Measurements from ENCODE around the gene GALNT17.

GALNT17 gene

GRCh38 chr7:71498381-71498780 lies 366.4 kb downstream of the GALNT17 start:
- H3K36me3 ChIP-seq (ENCODE audit: control insufficient read depth, insufficient read depth, low read length): no peaks in the 10 kb centered on the region
- no peaks in the 10 kb centered on the region for H3K27me3 ChIP-seq (replicated peaks; ENCODE audit: control insufficient read depth, insufficient read depth, low read length)
- no peak overlapping the region for H3K4me3 ChIP-seq (replicated peaks; ENCODE audit: low read depth, low read length)
- TF ChIP-seq CTCF (IDR thresholded peaks at IDR 0.05; ENCODE audit: insufficient read depth, low read length, poor library complexity, severe bottlenecking): no peak
- DNase-seq (ENCODE audit: extremely low read depth, insufficient read length): no peak

GRCh38 chr7:71504697-71505441 lies 372.9 kb downstream of the GALNT17 start:
- no peak for TF ChIP-seq CTCF (IDR thresholded peaks at IDR 0.05; ENCODE audit: insufficient read depth, low read length, poor library complexity, severe bottlenecking)
- no peaks in the 10 kb centered on the region for H3K27me3 ChIP-seq (replicated peaks; ENCODE audit: control insufficient read depth, insufficient read depth, low read length)
- no peaks in the 10 kb centered on the region for H3K36me3 ChIP-seq (ENCODE audit: control insufficient read depth, insufficient read depth, low read length)
- H3K4me3 ChIP-seq (replicated peaks; ENCODE audit: low read depth, low read length): no peak overlapping the region
- no peak for DNase-seq (ENCODE audit: extremely low read depth, insufficient read length)

DNA sequence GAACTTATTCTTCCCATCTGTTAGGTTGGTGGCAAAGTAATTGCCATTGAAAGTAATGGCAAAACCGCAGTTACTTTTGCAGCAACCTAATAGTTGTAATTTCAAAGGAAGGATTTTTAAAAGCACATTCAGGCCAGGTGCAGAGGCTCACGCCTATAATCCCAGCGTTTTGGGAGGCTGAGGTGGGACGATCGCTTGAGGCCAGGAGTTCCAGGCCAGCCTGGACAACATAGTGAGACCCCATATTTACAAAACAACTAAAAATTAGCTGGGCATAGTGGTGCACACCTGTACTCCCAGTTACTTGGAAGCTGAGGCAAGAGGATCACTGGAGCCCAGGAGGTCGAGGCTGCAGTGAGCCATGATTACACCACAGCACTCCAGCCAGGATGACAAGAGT lies 374.9 kb downstream of the GALNT17 start:
- no peak for TF ChIP-seq CTCF (IDR thresholded peaks at IDR 0.05; ENCODE audit: insufficient read depth, low read length, poor library complexity, severe bottlenecking)
- Histone ChIP-seq H3K4me3 (replicated peaks; ENCODE audit: low read depth, low read length) (no peak overlapping the region), H3K36me3 (ENCODE audit: control insufficient read depth, insufficient read depth, low read length) (no peaks in the 10 kb centered on the region), H3K27me3 (replicated peaks; ENCODE audit: control insufficient read depth, insufficient read depth, low read length) (no peaks in the 10 kb centered on the region)
- DNase-seq (ENCODE audit: extremely low read depth, insufficient read length): no peak

GRCh38 chr7:71507680-71508602 lies 376.0 kb downstream of the GALNT17 start:
- DNase-seq (ENCODE audit: extremely low read depth, insufficient read length): no peak
- H3K4me3 ChIP-seq (replicated peaks; ENCODE audit: low read depth, low read length): no peak overlapping the region
- no peak for TF ChIP-seq CTCF (IDR thresholded peaks at IDR 0.05; ENCODE audit: insufficient read depth, low read length, poor library complexity, severe bottlenecking)

GRCh38 chr7:71509381-71509780 lies 377.4 kb downstream of the GALNT17 start:
- DNase-seq (ENCODE audit: extremely low read depth, insufficient read length): no peak
- H3K4me3 ChIP-seq (replicated peaks; ENCODE audit: low read depth, low read length): no peak overlapping the region
- H3K27me3 ChIP-seq (replicated peaks; ENCODE audit: control insufficient read depth, insufficient read depth, low read length): no peaks in the 10 kb centered on the region
- no peak for TF ChIP-seq CTCF (IDR thresholded peaks at IDR 0.05; ENCODE audit: insufficient read depth, low read length, poor library complexity, severe bottlenecking)
- H3K36me3 ChIP-seq (ENCODE audit: control insufficient read depth, insufficient read depth, low read length): no peaks in the 10 kb centered on the region

More at GRCh38 chr7:71507680-71508602, 376.0 kb downstream of the GALNT17 start:
- no peaks in the 10 kb centered on the region for H3K36me3 ChIP-seq (ENCODE audit: control insufficient read depth, insufficient read depth, low read length)
- no peaks in the 10 kb centered on the region for H3K27me3 ChIP-seq (replicated peaks; ENCODE audit: control insufficient read depth, insufficient read depth, low read length)
